GM21723 (cell line): ENCODE results near the gene PAX3.

ENCODE experiments used
- ATAC-seq: cut with Tn5 transposase; IDR thresholded peaks from one replicate; pipeline ENCODE4 v1.9.1; 2021; ENCODE audit warnings: mild to moderate bottlenecking, moderate library complexity; ENCODE audit not compliant: unreplicated experiment

The PAX3 gene

GRCh38 chr2:222272446-222273015 is 26.3 kb downstream of the PAX3 start:
- no peak for ATAC-seq

GRCh38 chr2:222271854-222272253 is 26.9 kb downstream of the PAX3 start:
- no peak for ATAC-seq

- no peak for ATAC-seq
Measured at GRCh38 chr2:222270396-222270795, 28.4 kb downstream of the PAX3 start.

- ATAC-seq, result no peak
Measured at GRCh38 chr2:222269132-222269531, 29.7 kb downstream of the PAX3 start.

GRCh38 chr2:222268311-222268990 is 30.3 kb downstream of the PAX3 start:
- ATAC-seq, result no peak

GRCh38 chr2:222264791-222265320 is 33.9 kb downstream of the PAX3 start:
- ATAC-seq, result no peak

GRCh38 chr2:222261504-222261903 is 37.3 kb downstream of the PAX3 start:
- ATAC-seq, result no peak

- ATAC-seq, result no peak
Measured at GRCh38 chr2:222257645-222258044, 41.2 kb downstream of the PAX3 start.

- ATAC-seq, result no peak
Measured at GRCh38 chr2:222256250-222256649, 42.5 kb downstream of the PAX3 start.

- ATAC-seq, result no peak
Measured at GRCh38 chr2:222255090-222255489, 43.7 kb downstream of the PAX3 start.

GRCh38 chr2:222250313-222250712 is 48.5 kb downstream of the PAX3 start:
- no peak for ATAC-seq

- no peak for ATAC-seq
Measured at GRCh38 chr2:222249444-222249843, 49.4 kb downstream of the PAX3 start.

- no peak for ATAC-seq
Measured at GRCh38 chr2:222248818-222249217, 50.0 kb downstream of the PAX3 start.

- no peak for ATAC-seq
Measured at GRCh38 chr2:222248256-222248655, 50.5 kb downstream of the PAX3 start.

GRCh38 chr2:222242532-222242931 is 56.3 kb downstream of the PAX3 start:
- no peak for ATAC-seq

- ATAC-seq, result no peak
Measured at GRCh38 chr2:222241128-222241870, 57.5 kb downstream of the PAX3 start.

GRCh38 chr2:222240676-222241049 is 58.1 kb downstream of the PAX3 start:
- no peak for ATAC-seq

- ATAC-seq, result no peak
Measured at GRCh38 chr2:222239945-222240675, 58.7 kb downstream of the PAX3 start.

GRCh38 chr2:222239091-222239490 is 59.7 kb downstream of the PAX3 start:
- no peak for ATAC-seq

- no peak for ATAC-seq
Measured at GRCh38 chr2:222238072-222238471, 60.7 kb downstream of the PAX3 start.

- no peak for ATAC-seq
Measured at GRCh38 chr2:222232839-222233238, 66.0 kb downstream of the PAX3 start.
